Activated naive CD4-positive, alpha-beta T cell treated with anti-CD3 and anti-CD28 coated beads, Interleukin-2, amount 10 ng/mL, durations not matched to agents 7 days and 5 days (primary cell): Measurements from ENCODE around the gene GFER.
"Not testable (repeated sequence)": the region's sequence is repeated elsewhere in the genome, so short reads cannot be mapped to it uniquely, and the experiment has no call there.

ENCODE experiments used
- CTCF ChIA-PET: fragments of 350-600 bp; sonication (Branson Sonifier 250); formaldehyde crosslinking; loops from one replicate; lab custom pipeline; 2021; ENCODE audit warnings: antibody characterized with exemption; lab: Charles Lee
- DNase-seq: peaks from one replicate; pipeline ENCODE4 v3.0.0-alpha.2; 2020
- H3K27ac Mint-ChIP-seq: one replicate; pipeline ENCODE4 v1.8.0; 2021; ENCODE audit warnings: mild to moderate bottlenecking, moderate library complexity, mixed read lengths
- H3K27me3 Mint-ChIP-seq: one replicate; pipeline ENCODE4 v1.8.0; 2021; ENCODE audit warnings: mild to moderate bottlenecking, mixed read lengths
- H3K36me3 Mint-ChIP-seq: one replicate; pipeline ENCODE4 v1.8.0; 2021; ENCODE audit warnings: mixed read lengths
- H3K4me1 Mint-ChIP-seq: one replicate; pipeline ENCODE4 v1.8.0; 2021; ENCODE audit warnings: mixed read lengths
- H3K4me3 Mint-ChIP-seq: one replicate; pipeline ENCODE4 v1.8.0; 2021; ENCODE audit warnings: mild to moderate bottlenecking, moderate library complexity, mixed read lengths
- H3K9me3 Mint-ChIP-seq: one replicate; pipeline ENCODE4 v1.8.0; 2021; ENCODE audit warnings: mixed read lengths

GFER gene

DNA sequence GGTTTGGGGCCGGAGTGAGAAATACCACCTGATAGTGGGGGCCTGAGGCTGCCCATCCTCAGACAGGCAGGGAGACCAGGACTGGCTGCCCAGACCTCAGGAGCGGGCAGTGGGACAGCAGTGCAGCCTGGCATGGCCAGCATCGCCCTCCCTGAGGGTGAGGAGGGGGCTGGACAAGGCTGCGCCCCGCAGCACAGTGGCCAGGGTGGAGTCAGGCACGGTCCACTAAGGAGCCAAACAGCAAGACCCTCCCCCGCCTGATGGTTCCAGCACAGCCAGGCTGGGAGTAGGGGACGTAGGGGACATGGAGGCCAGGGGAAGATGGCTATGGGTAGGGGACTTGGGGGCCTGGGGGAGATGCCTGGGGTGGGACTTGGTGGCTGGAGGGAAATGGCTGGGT is 22.3 kb downstream of the GFER start:
- Mint-ChIP-seq H3K36me3 (peaks cover 16% of the 10 kb centered on the region), H3K4me1 (peaks cover 51% of the 10 kb centered on the region), H3K9me3 (no peaks in the 10 kb centered on the region), H3K27me3 (no peaks in the 10 kb centered on the region), H3K27ac (no peak overlapping the region), H3K4me3 (no peak overlapping the region)
- DNase-seq = no peak
- CTCF ChIA-PET = no interaction called here

- H3K4me3 Mint-ChIP-seq = peak overlapping the region; percentile 86
- H3K27me3 Mint-ChIP-seq = no peaks in the 10 kb centered on the region
- H3K4me1 Mint-ChIP-seq = peaks cover 51% of the 10 kb centered on the region
- H3K36me3 Mint-ChIP-seq = peaks cover 11% of the 10 kb centered on the region
- CTCF ChIA-PET = interaction anchor here (2.0 kb wide), 1 partner anchor 133 kb away, joined by 8 read pairs; no protein-coding TSS in a partner anchor
- DNase-seq = no peak
- peak overlapping the region; percentile 92 for H3K27ac Mint-ChIP-seq
- no peaks in the 10 kb centered on the region for H3K9me3 Mint-ChIP-seq
Observed at GRCh38 chr16:2007081-2007836, 23.3 kb downstream of the GFER start.

DNA sequence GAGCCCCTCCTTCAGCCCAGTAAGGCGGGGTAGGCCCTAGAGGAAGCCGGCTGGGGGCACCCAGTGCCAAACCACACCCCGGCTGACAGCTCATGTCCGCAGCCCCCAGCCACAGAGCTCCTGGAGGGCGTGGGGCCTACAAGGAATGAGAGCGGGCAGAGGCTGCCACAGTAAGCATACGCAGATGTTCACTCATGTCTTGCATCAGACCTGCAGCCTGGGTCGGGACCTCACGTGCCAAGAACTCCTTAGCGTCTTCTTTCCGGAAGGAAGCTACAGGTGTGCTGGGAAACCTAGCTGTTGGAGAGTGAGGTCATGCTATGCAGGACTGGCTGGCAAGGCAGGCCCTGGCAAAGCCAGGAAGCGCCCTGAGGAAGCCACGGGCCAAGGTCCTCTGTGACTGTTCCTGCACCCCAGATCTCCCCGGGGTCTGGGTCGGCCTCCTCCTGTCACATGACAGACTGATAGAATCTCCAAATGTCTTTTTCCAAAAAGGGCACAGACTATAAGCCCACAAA is 24.1 kb downstream of the GFER start:
- Mint-ChIP-seq H3K27me3 (no peaks in the 10 kb centered on the region), H3K4me1 (peaks cover 51% of the 10 kb centered on the region), H3K27ac (peak overlapping the region; percentile 92), H3K4me3 (peak overlapping the region; percentile 86), H3K36me3 (peaks cover 9% of the 10 kb centered on the region), H3K9me3 (no peaks in the 10 kb centered on the region)
- DNase-seq = peak; percentile 52
- CTCF ChIA-PET = interaction anchor here (2.0 kb wide), 1 partner anchor 132 kb away, joined by 8 read pairs; no protein-coding TSS in a partner anchor

DNA sequence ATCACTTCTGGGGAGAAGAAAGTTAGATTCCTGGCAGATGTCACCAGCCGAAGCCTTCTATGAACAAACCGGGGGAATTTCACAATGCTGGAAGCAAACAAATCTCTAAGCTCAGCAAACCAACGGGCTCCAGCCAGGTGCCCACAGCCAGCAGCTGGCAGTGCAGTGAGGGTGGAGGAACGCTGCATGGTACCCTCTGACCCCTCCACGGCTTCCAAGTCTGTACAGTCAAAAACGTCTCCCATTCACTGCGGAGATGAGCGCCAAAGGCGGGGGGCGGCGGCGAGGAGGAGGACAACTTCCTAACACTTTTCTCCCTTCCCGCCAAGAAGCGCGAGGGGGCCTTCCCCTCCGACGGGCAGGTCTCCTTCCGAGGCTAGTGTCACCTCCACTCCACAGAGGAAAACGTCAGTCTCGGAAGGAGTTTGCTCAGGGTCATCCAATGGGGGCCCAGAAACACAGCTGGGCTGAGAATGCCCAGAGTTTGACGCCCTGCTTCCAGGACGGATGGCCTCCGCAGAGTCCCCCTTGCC is 24.7 kb downstream of the GFER start:
- Mint-ChIP-seq H3K36me3 (peaks cover 8% of the 10 kb centered on the region), H3K4me1 (peaks cover 51% of the 10 kb centered on the region), H3K27ac (peak overlapping the region; percentile 92), H3K9me3 (no peaks in the 10 kb centered on the region), H3K4me3 (peak overlapping the region; percentile 86), H3K27me3 (no peaks in the 10 kb centered on the region)
- CTCF ChIA-PET = interaction anchor here (2.0 kb wide), 1 partner anchor 132 kb away, joined by 8 read pairs; no protein-coding TSS in a partner anchor
- peak; percentile 57 for DNase-seq

DNA sequence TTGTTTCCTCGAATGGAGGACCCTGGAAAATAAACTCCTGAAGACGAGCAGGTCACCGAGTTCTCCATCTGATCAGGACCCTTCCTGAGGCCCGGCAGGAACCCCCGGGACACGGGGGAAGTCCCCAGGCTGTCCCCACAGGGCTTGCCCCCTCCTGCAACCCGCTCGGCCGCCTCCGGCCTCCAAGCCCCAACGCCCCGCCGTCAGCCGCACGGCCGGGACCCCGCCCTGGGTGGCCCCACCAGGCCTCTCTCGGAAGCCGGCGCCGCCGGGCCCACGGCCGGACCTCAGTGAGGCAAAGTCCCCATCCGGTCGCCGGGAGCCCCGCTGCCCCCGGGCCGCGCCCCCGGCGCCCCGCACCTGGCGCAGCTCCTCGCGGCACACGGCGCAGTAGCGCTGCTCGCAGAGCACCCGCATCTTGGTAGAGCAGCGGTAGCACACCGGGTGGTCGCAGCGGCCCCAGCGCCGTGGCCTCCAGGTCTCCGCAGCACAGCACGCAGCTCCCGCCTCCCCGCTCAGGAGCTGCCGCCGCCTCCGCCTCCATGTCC is 25.2 kb downstream of the GFER start:
- H3K27ac Mint-ChIP-seq = peak overlapping the region; percentile 92
- H3K27me3 Mint-ChIP-seq = no peaks in the 10 kb centered on the region
- H3K36me3 Mint-ChIP-seq = peaks cover 8% of the 10 kb centered on the region
- H3K4me1 Mint-ChIP-seq = peaks cover 47% of the 10 kb centered on the region
- no peaks in the 10 kb centered on the region for H3K9me3 Mint-ChIP-seq
- peak; percentile 43 for DNase-seq
- CTCF ChIA-PET = interaction anchor here (2.0 kb wide), 1 partner anchor 131 kb away, joined by 8 read pairs; no protein-coding TSS in a partner anchor
- peak overlapping the region; percentile 86 for H3K4me3 Mint-ChIP-seq

GRCh38 chr16:2009791-2010510 is 26.0 kb downstream of the GFER start, which contains the start of gene ZNF598:
ZNF598 (minus strand) TSS chr16:2009821.
- H3K9me3 Mint-ChIP-seq = no peaks in the 10 kb centered on the region
- CTCF ChIA-PET = no interaction called here
- H3K4me1 Mint-ChIP-seq = peaks cover 42% of the 10 kb centered on the region
- no peaks in the 10 kb centered on the region for H3K27me3 Mint-ChIP-seq
- peak within 1 kb of the TSS; percentile 90 for H3K4me3 Mint-ChIP-seq
- peaks cover 8% of the 10 kb centered on the region for H3K36me3 Mint-ChIP-seq
- peak; percentile 85 for DNase-seq
- H3K27ac Mint-ChIP-seq = peak within 1 kb of the TSS; percentile 92

DNA sequence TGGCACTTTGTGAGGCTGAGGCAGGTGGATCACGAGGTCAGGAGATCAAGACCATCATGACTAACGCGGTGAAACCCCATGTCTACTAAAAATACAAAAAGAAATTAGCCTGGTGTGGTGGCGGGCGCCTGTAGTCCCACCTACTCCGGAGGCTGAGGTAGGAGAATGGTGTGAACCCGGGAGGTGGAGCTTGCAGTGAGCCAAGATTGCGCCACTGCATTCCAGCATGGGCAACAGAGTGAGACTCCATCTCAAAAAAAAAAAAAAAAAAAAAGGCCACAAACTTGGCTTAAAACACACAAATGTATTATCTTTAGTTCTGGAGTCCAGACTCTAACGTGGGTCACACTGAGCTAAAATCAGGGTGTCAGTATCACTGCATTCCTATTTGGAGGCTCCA is 27.7 kb downstream of the GFER start:
- DNase-seq, H3K36me3 Mint-ChIP-seq, H3K27me3 Mint-ChIP-seq, H3K9me3 Mint-ChIP-seq, H3K4me3 Mint-ChIP-seq, CTCF ChIA-PET, H3K27ac Mint-ChIP-seq: not testable (repeated sequence)
- peaks cover 30% of the 10 kb centered on the region for H3K4me1 Mint-ChIP-seq

GRCh38 chr16:2013527-2013926 is 29.5 kb downstream of the GFER start:
- peaks cover 25% of the 10 kb centered on the region for H3K27me3 Mint-ChIP-seq
- peaks cover 12% of the 10 kb centered on the region for H3K4me1 Mint-ChIP-seq
- H3K4me3 Mint-ChIP-seq = no peak overlapping the region
- H3K27ac Mint-ChIP-seq = no peak overlapping the region
- peaks cover 2% of the 10 kb centered on the region for H3K36me3 Mint-ChIP-seq
- CTCF ChIA-PET = interaction anchor here (1.0 to 2.0 kb wide), 3 partner anchors 9 to 127 kb away, joined by 3 to 9 read pairs (median 6); no protein-coding TSS in a partner anchor
- H3K9me3 Mint-ChIP-seq = no peaks in the 10 kb centered on the region
- DNase-seq = no peak

DNA sequence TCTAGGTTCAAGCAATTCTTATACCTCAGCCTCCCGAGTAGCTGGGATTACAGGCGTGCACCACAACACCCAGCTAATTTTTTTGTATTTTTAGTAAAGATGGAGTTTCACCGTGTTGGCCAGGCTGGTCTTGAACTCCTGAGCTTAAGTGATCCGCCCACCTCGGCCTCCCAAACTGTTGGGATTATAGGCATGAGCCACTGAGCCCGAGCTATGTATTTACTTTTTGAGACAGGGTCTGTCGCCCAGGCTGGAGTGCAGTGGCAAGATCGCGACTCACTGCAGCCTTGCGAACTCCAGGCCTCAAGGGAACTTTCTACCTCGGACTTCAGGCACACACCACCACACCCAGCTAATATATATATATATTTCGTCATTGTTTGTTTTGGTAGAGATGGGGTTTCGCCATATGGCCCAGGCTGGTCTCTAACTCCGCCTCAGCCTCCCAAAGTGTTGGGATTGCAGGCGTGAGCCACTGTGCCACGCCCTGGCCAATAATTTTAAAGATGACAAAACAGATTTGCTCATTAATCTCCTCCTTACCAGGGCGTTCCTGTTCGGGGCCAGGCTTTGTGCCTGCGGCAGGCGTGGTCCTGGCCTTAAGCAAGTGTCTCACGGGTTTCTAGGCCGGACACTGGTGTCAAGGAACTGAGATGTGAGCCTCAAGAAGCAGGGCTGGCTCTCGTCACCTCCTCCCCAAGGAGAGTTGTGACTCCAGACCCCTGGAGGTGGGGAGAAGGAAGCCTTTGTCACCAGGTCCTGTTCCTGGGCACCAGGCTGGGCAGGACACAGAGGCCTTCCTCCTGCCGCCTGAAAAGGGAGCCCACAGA is 31.3 kb downstream of the GFER start:
- Mint-ChIP-seq H3K36me3 (no peaks in the 10 kb centered on the region), H3K4me3 (no peak overlapping the region), H3K27ac (no peak overlapping the region), H3K4me1 (peaks cover 2% of the 10 kb centered on the region), H3K27me3 (peaks cover 43% of the 10 kb centered on the region), H3K9me3 (no peaks in the 10 kb centered on the region)
- no peak for DNase-seq
- CTCF ChIA-PET = no interaction called here

- no peak overlapping the region for H3K27ac Mint-ChIP-seq
- H3K4me1 Mint-ChIP-seq = peaks cover 4% of the 10 kb centered on the region
- no peaks in the 10 kb centered on the region for H3K36me3 Mint-ChIP-seq
- peaks cover 48% of the 10 kb centered on the region for H3K27me3 Mint-ChIP-seq
- H3K4me3 Mint-ChIP-seq = no peak overlapping the region
- H3K9me3 Mint-ChIP-seq = no peaks in the 10 kb centered on the region
- DNase-seq = no peak
- CTCF ChIA-PET = interaction anchor here (0.6 to 1.0 kb wide), 4 partner anchors 12 to 198 kb away, joined by 3 to 9 read pairs (median 4); no protein-coding TSS in a partner anchor
Observed at GRCh38 chr16:2015947-2016208, 31.9 kb downstream of the GFER start.

DNA sequence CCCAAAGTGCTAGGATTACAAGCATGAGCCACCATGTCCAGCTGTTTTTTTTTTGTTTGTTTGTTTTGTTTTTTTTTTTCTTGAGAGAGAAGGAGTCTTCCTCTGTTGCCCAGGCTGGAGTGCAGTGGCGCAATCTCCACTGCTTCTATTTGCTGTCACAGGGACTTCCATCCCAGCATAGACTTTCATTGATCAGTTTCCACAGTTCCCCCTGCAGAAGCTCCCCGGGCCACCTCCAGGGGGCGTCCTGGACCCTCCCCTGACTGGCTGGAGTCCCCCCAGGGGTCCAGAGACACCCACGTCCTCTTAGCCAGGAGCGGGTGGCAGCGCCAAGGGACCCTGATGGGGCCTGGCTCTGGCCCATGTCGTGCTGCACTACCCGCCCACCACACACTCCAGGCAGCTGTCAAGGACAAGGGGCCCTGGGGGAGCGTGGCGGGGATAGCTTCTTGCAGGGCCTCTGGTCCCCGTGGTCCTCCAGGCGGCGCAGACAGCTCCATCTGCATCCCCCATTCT is 32.5 kb downstream of the GFER start:
- no peak overlapping the region for H3K4me3 Mint-ChIP-seq
- H3K27ac Mint-ChIP-seq = no peak overlapping the region
- DNase-seq = peak; percentile 43
- H3K36me3 Mint-ChIP-seq = no peaks in the 10 kb centered on the region
- H3K4me1 Mint-ChIP-seq = peaks cover 4% of the 10 kb centered on the region
- H3K9me3 Mint-ChIP-seq = no peaks in the 10 kb centered on the region
- peaks cover 54% of the 10 kb centered on the region for H3K27me3 Mint-ChIP-seq
- CTCF ChIA-PET = interaction anchor here (0.6 to 1.0 kb wide), 6 partner anchors 13 to 199 kb away, joined by 3 to 9 read pairs (median 3); no protein-coding TSS in a partner anchor

GRCh38 chr16:2019518-2019920 is 35.5 kb downstream of the GFER start, which contains the start of gene NPW:
NPW (plus strand) TSS chr16:2019785.
- Mint-ChIP-seq H3K27me3 (peaks cover 75% of the 10 kb centered on the region), H3K36me3 (no peaks in the 10 kb centered on the region), H3K4me3 (no peak within 1 kb of the TSS), H3K9me3 (no peaks in the 10 kb centered on the region), H3K4me1 (peaks cover 24% of the 10 kb centered on the region), H3K27ac (no peak within 1 kb of the TSS)
- CTCF ChIA-PET = interaction anchor here (0.8 to 2.0 kb wide), 3 partner anchors 16 to 231 kb away, joined by 3 to 7 read pairs (median 3); partner anchors contain the start of gene ECI1
- DNase-seq = peak; percentile 53
